Naive thymus-derived CD4-positive, alpha-beta T cell (primary cell): Measurements from ENCODE around the gene RAB11FIP2. TPM values are rescaled to one million over a fixed set of nuclear protein-coding genes. Genes with fewer than 3 reads are reported as not detected.

Experiments used
- ATAC-seq: fragments of 150-1000 bp; cut with Tn5 transposase; 2 replicates; pipeline ENCODE4 v1.10.0; 2021; ENCODE audit warnings: mild to moderate bottlenecking, moderate library complexity
- CTCF ChIA-PET: fragments of 350-600 bp; sonication (Branson Sonifier 250); formaldehyde crosslinking; loops from one replicate; lab custom pipeline; 2021; ENCODE audit warnings: antibody characterized with exemption; lab: Charles Lee
- POLR2A ChIA-PET: fragments of 350-600 bp; sonication (Branson Sonifier 250); formaldehyde crosslinking; loops from one replicate; lab custom pipeline; 2021; ENCODE audit warnings: antibody characterized with exemption, inconsistent platforms; lab: Charles Lee
- DNase-seq, 9 donors: peaks; one replicate each; pipeline versions ENCODE4 v3.0.0 to v3.0.0-alpha.2; 2020 to 2022; ENCODE audit warnings: mixed read lengths in 1 of 9
- H3K27ac ChIP-seq: one replicate; pipeline ENCODE4 v1.7.0; 2013; ENCODE audit warnings: mild to moderate bottlenecking, low read depth, low read length, moderate library complexity
- H3K27me3 ChIP-seq, 2 donors: one replicate each; pipeline ENCODE4 v1.7.0; 2013; ENCODE audit warnings: low read length in 2 of 2, mild to moderate bottlenecking in 2 of 2, moderate library complexity in 2 of 2; ENCODE audit not compliant: control insufficient read depth in 2 of 2, insufficient read depth in 2 of 2
- H3K36me3 ChIP-seq, 3 experiments: 1 replicate in 2 of 3; 2 replicates in 1 of 3; pipeline ENCODE4 v1.7.0; 2013; ENCODE audit warnings: low read length in 3 of 3, mild to moderate bottlenecking in 3 of 3, moderate library complexity in 1 of 3; ENCODE audit not compliant: insufficient read depth in 3 of 3, control insufficient read depth in 2 of 3
- H3K4me1 ChIP-seq, 2 donors: one replicate each; pipeline ENCODE4 v1.7.0; 2013; ENCODE audit warnings: low read length in 2 of 2, mild to moderate bottlenecking in 2 of 2, moderate library complexity in 1 of 2; ENCODE audit not compliant: control insufficient read depth in 2 of 2, insufficient read depth in 2 of 2
- H3K4me3 ChIP-seq: 2 replicates; pipeline ENCODE4 v1.7.0; 2013; ENCODE audit warnings: mild to moderate bottlenecking, low read length
- H3K9me3 ChIP-seq, 3 experiments: 1 replicate in 2 of 3; 2 replicates in 1 of 3; pipeline ENCODE4 v1.7.0; 2013; ENCODE audit warnings: low read length in 3 of 3; ENCODE audit not compliant: control insufficient read depth in 2 of 3
- H3K27ac Mint-ChIP-seq, 9 donors: one replicate each; pipeline ENCODE4 v1.8.0; 2020 to 2022; ENCODE audit warnings: mixed read lengths in 9 of 9, mild to moderate bottlenecking in 8 of 9, moderate library complexity in 5 of 9, inconsistent platforms in 2 of 9
- H3K27me3 Mint-ChIP-seq, 5 donors: one replicate each; pipeline ENCODE4 v1.8.0; 2021 to 2022; ENCODE audit warnings: mixed read lengths in 5 of 5, mild to moderate bottlenecking in 1 of 5
- H3K36me3 Mint-ChIP-seq, 5 donors: one replicate each; pipeline ENCODE4 v1.8.0; 2020 to 2022; ENCODE audit warnings: mixed read lengths in 5 of 5, mild to moderate bottlenecking in 3 of 5, inconsistent platforms in 1 of 5
- H3K4me1 Mint-ChIP-seq, 7 donors: one replicate each; pipeline ENCODE4 v1.8.0; 2020 to 2022; ENCODE audit warnings: mixed read lengths in 7 of 7, mild to moderate bottlenecking in 3 of 7, inconsistent platforms in 1 of 7
- H3K4me3 Mint-ChIP-seq, 10 donors: one replicate each; pipeline ENCODE4 v1.8.0; 2020 to 2022; ENCODE audit warnings: mild to moderate bottlenecking in 10 of 10, mixed read lengths in 10 of 10, moderate library complexity in 6 of 10, inconsistent platforms in 2 of 10
- H3K9me3 Mint-ChIP-seq, 11 donors: one replicate each; pipeline ENCODE4 v1.8.0; 2020 to 2022; ENCODE audit warnings: mixed read lengths in 11 of 11, mild to moderate bottlenecking in 4 of 11, inconsistent platforms in 1 of 11, moderate library complexity in 1 of 11
- intact Hi-C, 2 donors: fragments of 100-400 bp; cut with micrococcal nuclease; formaldehyde crosslinking; loops; one replicate each; pipeline ENCODE4 v1.15.1; 2023
- polyA plus RNA-seq, 2 donors: library from polyadenylated mRNA; unstranded; fragments of 300-500 nt; fragmentation: Illumina TruSeq; gene quantifications; one replicate each; pipeline ENCODE4 v1.2.3, GENCODE V29; 2021
- total RNA-seq, 6 experiments: library from RNA in 5 of 6; stranded (reverse) in 5 of 6; gene quantifications; 1 replicate in 5 of 6; 2 replicates in 1 of 6; pipeline ENCODE4 v1.2.3 and lab custom pipeline; 2021 to 2026

The RAB11FIP2 gene
- total and polyA plus RNA-seq, 7 experiments from 2014 or later = 5.3 to 32.6 (median 21.6) TPM

- Histone ChIP-seq H3K4me3 (no peak overlapping the region), H3K9me3 (no peaks in the 10 kb centered on the region), H3K4me1 (no peaks in the 10 kb centered on the region), H3K36me3 (no peaks in the 10 kb centered on the region), H3K27ac (no peak overlapping the region), H3K27me3 (no peaks in the 10 kb centered on the region)
- DNase-seq (no peak), ATAC-seq (no peak)
- no peak overlapping the region for H3K27ac Mint-ChIP-seq
- ChIA-PET CTCF (no interaction called here), POLR2A (no interaction called here)
- no peak overlapping the region for H3K4me3 Mint-ChIP-seq
- H3K36me3 Mint-ChIP-seq = no peaks in the 10 kb centered on the region
- H3K4me1 Mint-ChIP-seq = no peaks in the 10 kb centered on the region
- H3K27me3 Mint-ChIP-seq = peaks cover 14 to 23% (median 19%) of the 10 kb centered on the region in 5 donors
- peaks cover 0 to 3% (median 0%) of the 10 kb centered on the region in 11 donors for H3K9me3 Mint-ChIP-seq
- intact Hi-C loops = no loop called here
Measured at GRCh38 chr10:117965984-117966383, 80.8 kb downstream of the RAB11FIP2 start.

DNA sequence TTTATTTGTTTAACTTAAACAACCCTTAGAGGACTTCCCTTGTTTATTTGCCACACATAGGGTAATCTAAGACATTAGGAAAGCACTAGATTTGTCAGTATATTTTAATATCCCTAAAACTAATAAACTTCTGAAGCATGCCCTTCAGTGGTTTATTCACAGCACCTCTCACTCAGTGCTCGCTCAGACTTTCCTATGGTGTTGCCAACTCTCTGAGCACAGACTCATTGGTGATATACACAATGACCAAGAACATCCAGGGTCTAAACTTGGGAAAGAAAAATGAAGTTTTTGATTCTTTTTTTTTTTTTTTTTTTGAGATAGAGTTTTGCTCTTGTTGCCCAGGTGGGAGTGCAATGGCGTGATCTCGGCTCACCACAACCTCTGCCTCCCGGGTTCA lies 82.2 kb downstream of the RAB11FIP2 start:
- Mint-ChIP-seq H3K27me3 (peaks cover 16 to 26% (median 18%) of the 10 kb centered on the region in 5 donors), H3K4me3 (no peak overlapping the region), H3K9me3 (peaks cover 0 to 3% (median 0%) of the 10 kb centered on the region in 11 donors), H3K36me3 (no peaks in the 10 kb centered on the region), H3K4me1 (no peaks in the 10 kb centered on the region), H3K27ac (no peak overlapping the region)
- POLR2A ChIA-PET = no interaction called here
- no peaks in the 10 kb centered on the region for H3K36me3 ChIP-seq
- no peak overlapping the region for H3K4me3 ChIP-seq
- no peak for DNase-seq
- no peaks in the 10 kb centered on the region for H3K9me3 ChIP-seq
- intact Hi-C loops = no loop called here
- no peaks in the 10 kb centered on the region for H3K27me3 ChIP-seq
- H3K4me1 ChIP-seq = no peaks in the 10 kb centered on the region
- ATAC-seq = no peak
- CTCF ChIA-PET = no interaction called here
- H3K27ac ChIP-seq = no peak overlapping the region

DNA sequence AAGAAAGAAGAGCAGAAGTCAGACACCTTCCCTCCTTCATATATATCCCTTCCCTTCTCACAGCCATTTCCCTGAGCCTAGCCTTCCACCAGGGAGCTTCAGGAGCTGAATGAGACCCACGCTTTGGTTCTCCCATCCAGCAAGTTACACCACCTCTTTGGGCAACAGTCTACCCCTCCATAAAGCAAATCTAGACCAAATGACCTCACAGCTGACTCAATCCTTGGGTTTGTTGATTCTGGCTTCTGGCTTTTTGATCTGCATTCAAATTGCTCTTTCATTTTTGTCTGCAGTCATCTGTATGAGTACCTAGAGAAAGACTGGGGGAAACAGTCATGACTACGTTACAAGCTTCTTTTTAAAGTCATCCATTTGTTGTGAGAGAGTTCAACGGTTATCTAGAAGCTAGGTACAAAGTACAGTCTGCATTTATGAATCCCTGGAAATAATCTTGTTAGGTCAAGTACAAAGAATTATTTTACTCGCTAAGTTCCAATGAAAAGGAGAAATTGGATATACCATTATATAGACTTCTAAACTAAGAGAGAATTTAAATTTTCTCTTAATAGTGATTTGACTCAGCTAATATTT lies 86.3 kb downstream of the RAB11FIP2 start:
- H3K9me3 ChIP-seq = no peaks in the 10 kb centered on the region
- ChIA-PET POLR2A (no interaction called here), CTCF (no interaction called here)
- H3K27ac Mint-ChIP-seq = no peak overlapping the region
- H3K36me3 ChIP-seq = no peaks in the 10 kb centered on the region
- H3K27ac ChIP-seq = no peak overlapping the region
- H3K4me1 Mint-ChIP-seq = no peaks in the 10 kb centered on the region
- no peak overlapping the region for H3K4me3 ChIP-seq
- ATAC-seq (no peak), DNase-seq (no peak)
- no peaks in the 10 kb centered on the region for H3K36me3 Mint-ChIP-seq
- peaks cover 19 to 45% (median 32%) of the 10 kb centered on the region in 5 donors for H3K27me3 Mint-ChIP-seq
- intact Hi-C loops = no loop called here
- no peaks in the 10 kb centered on the region for H3K4me1 ChIP-seq
- peaks cover 0 to 1% (median 0%) of the 10 kb centered on the region in 11 donors for H3K9me3 Mint-ChIP-seq
- no peaks in the 10 kb centered on the region for H3K27me3 ChIP-seq
- H3K4me3 Mint-ChIP-seq = no peak overlapping the region

DNA sequence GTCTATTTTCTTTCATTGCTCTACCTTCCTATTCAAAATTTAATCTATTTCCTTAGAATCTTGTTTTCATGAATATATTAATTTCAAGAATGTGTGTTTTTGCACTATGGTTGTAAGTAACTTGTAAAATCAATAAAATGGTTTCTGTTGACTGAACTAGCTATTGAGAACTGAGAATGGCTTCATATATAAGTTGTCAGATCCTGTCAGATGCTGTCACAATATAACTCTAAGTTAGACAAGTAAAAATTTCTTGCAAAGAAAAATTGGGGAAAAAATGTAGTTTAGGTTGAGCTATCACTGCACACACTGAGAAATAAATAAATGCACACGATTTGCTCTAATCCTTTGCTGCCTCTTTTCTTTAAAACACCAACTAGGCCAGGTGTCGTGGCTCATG lies 89.8 kb downstream of the RAB11FIP2 start:
- H3K9me3 ChIP-seq = no peaks in the 10 kb centered on the region
- no peak overlapping the region for H3K4me3 Mint-ChIP-seq
- no peak overlapping the region for H3K27ac ChIP-seq
- POLR2A ChIA-PET = no interaction called here
- H3K27ac Mint-ChIP-seq = no peak overlapping the region
- ATAC-seq (no peak), DNase-seq (no peak)
- CTCF ChIA-PET = no interaction called here
- H3K4me1 Mint-ChIP-seq = no peaks in the 10 kb centered on the region
- peaks cover 21 to 50% (median 26%) of the 10 kb centered on the region in 5 donors for H3K27me3 Mint-ChIP-seq
- no peaks in the 10 kb centered on the region for H3K27me3 ChIP-seq
- no peaks in the 10 kb centered on the region for H3K36me3 Mint-ChIP-seq
- no peak overlapping the region for H3K4me3 ChIP-seq
- peaks cover 0 to 2% (median 0%) of the 10 kb centered on the region in 11 donors for H3K9me3 Mint-ChIP-seq
- no peaks in the 10 kb centered on the region for H3K4me1 ChIP-seq
- intact Hi-C loops = no loop called here
- no peaks in the 10 kb centered on the region for H3K36me3 ChIP-seq

DNA sequence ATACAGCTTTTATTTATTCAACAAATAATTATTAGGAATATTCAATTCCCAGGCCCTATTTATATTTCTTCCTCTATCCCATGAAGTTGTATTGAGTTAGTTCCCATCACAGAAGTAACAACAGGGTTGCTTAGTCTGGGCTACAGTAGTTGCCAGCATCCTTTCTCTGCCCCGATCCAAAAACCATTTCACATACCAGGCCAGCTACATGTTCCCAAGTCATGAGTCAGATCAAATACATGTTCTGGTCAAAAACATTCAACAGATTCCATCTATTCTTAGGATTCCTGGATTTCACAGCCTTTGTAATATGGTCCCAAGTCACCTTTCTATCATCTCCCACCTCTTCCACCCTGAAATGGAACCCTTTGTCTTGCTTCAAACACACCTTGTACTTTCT lies 91.6 kb downstream of the RAB11FIP2 start:
- intact Hi-C loops = no loop called here

More for the DNA sequence above, 91.6 kb downstream of the RAB11FIP2 start:
- Mint-ChIP-seq H3K36me3 (no peaks in the 10 kb centered on the region), H3K27me3 (peaks cover 14 to 40% (median 25%) of the 10 kb centered on the region in 5 donors), H3K4me3 (no peak overlapping the region), H3K9me3 (peaks cover 0 to 2% (median 0%) of the 10 kb centered on the region in 11 donors), H3K27ac (no peak overlapping the region), H3K4me1 (no peaks in the 10 kb centered on the region)
- DNase-seq = no peak
- no peak overlapping the region for H3K4me3 ChIP-seq
- H3K27me3 ChIP-seq = no peaks in the 10 kb centered on the region
- no peaks in the 10 kb centered on the region for H3K36me3 ChIP-seq
- no peaks in the 10 kb centered on the region for H3K4me1 ChIP-seq
- H3K9me3 ChIP-seq = no peaks in the 10 kb centered on the region
- ChIA-PET CTCF (no interaction called here), POLR2A (no interaction called here)
- H3K27ac ChIP-seq = no peak overlapping the region
- ATAC-seq = no peak
